DMS53 (cell line): ENCODE results near the gene ADSS2.
"Not testable (repeated sequence)": the region's sequence is repeated elsewhere in the genome, so short reads cannot be mapped to it uniquely, and the experiment has no call there.

Experiments used
- DNase-seq: peaks from one replicate; lab custom pipeline; 2025; lab: John Stamatoyannopoulos, UW

ADSS2 gene

GRCh38 chr1:244451539-244451950 lies at the start of gene ADSS2:
Gene ADSS2, minus strand, starts transcription at chr1:244451909. Its CDS starts 92 bp downstream, at chr1:244451817.
- no peak for DNase-seq

DNA sequence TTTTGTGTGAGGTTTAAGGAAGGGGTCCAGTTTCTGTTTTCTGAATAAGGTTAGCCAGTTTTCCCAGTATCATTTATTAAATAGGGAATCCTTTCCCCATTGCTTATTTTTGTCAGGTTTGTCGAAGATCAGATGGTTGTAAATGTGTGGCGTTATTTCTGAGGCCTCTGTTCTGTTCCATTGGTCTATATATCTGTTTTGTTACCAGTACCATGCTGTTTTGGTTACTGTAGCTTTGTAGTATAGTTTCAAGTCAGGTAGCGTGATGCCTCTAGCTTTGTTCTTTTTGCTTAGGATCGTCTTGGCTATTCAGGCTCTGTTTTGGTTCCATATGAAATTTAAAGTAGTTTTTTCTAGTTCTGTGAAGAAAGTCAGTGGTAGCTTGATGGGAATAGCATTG lies 48.8 kb upstream of the ADSS2 start:
- not testable (repeated sequence) for DNase-seq

DNA sequence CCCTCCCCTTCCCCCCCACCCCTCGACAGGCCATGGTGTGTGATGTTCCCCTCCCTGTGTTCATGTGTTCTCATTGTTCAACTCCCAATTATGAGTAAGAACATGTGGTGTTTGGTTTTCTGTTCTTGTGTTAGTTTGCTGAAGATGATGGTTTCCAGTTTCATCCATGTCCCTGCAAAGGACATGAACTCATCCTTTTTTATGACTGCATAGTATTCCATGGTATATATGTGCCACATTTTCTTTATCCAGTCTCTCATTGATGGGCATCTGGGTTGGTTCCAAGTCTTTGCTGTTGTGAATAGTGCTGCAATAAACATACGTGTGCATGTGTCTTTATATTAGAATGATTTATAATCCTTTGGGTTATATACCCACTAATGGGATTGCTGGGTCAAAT lies 47.8 kb upstream of the ADSS2 start:
- not testable (repeated sequence) for DNase-seq

DNA sequence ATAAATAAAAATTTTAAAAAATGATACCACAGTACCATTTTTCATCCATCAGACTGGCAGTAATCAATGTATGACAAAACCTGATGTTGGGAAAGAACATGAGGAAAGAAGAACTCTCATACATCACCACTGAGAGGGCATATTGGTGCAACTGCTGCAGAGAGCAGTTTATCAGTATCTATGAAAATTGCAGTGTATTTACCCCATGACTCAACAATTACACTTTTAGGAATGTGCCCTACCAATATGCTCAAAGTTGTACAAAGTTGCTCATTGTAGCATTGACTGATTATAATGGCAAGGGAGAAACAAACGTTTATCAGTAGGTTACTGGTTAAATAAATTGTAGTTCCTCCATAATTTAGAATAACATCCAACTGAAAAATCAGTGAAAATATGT lies 46.1 kb upstream of the ADSS2 start:
- no peak for DNase-seq

- DNase-seq, result no peak
These were observed 44.5 kb upstream of the ADSS2 start for GRCh38 chr1:244496186-244496585.

DNA sequence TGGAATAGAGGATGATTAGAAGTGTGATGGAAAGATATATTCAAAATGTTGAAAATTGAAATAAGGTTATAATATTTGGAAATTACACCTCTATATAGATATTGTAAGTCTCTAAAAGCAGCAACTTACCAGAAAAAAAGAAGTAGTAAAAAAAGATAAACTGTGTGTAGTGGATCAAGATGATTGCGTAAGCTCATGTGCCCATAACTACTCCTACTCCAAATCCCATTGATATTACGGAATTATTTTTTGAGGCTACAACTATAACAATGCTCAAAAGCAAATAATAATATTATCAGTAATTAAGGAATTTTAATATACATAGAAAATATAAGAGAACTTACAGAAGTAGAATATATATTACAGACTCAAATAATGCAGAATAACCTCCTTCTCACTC lies 42.9 kb upstream of the ADSS2 start:
- no peak for DNase-seq

- DNase-seq, result not testable (repeated sequence)
These were observed 33.3 kb upstream of the ADSS2 start for GRCh38 chr1:244484971-244485370.

DNA sequence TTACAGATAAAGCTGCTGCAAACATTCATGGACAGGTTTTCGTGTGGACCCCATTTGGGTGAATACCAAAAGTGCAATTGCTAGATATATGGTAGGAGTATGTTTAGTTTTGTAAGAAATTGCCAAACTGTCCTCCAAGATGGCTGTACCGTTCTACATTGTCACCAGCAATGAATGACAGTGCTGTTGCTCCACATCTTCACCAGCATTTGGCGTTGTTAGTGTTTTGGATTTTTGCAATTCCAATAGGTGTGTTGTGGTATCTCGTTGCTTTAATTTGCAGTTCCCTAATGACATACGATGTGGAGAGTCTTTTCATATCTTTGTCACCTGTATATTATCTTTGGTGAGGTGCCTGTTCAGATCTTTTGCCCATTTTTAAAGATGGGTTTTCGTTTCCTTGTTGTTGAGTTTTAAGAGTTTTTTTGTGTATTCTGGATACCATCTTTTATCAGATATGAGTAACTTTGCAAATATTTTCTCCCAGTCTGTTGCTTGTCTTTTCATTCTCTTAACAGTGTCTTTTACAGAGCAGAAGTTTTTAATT lies 21.4 kb upstream of the ADSS2 start:
- no peak for DNase-seq

DNA sequence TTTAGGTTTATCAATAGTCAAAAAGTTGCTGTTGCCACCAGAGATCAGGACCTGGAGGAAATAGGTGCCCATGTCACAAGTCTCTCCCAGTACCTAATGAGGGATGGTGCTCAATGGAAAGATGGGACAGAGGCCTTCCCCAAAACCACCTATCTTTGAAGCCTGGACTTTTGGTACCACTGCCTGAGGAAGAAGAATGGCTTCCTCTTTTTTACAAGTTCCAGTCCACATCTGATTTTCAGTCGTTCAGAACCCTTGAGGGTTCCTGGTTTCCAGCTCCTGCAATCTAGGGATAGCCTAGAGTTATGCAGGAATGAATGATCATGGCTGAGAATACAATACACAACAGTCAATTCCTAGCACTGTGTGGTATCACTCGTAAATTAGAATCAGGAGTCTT lies 15.0 kb upstream of the ADSS2 start:
- no peak for DNase-seq

DNA sequence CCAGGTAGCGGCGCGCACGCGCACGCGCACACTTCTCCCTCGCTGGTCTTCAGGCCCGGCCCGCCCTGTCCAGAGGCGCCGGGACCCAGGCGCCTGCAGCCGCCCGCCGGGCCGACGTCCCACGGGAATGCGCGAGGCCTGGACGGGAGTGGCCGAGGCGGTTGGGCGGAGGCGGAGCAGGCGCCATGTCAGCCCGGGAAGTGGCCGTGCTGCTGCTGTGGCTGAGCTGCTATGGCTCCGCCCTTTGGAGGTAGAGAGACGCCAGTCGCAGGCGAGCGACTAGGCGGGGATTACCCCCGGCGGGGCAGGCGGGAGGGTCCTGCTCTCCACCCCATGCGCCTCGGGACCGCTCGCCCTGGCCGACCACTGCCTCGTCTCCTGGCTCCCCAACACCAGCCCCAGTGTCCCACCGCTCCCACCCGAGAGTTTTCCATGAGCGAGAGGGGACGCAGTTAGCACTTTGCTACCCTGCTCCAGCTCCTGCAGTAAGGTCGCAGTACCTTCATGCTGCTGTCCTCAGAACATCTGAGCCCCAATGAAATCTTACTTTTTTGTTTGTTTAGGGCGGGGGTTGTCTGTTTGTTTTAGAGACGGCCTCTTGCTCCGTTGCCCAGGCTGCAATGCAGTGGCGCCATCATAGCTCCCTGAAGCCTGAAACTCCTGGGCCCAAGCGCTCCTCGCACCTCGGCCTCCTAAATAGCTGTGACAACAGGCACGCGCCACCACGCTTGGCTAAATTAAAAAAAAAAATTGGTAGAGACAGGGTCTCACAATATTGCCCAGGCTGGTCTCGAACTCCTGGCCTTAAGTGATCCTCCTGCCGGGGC lies 9.7 kb upstream of the ADSS2 start, which contains the start of gene CATSPERE:
Gene CATSPERE, plus strand, starts transcription at position 29 of the 827 bp plus-strand sequence. Its CDS starts 157 bp downstream, at position 186.
- peak; percentile 99 for DNase-seq

DNA sequence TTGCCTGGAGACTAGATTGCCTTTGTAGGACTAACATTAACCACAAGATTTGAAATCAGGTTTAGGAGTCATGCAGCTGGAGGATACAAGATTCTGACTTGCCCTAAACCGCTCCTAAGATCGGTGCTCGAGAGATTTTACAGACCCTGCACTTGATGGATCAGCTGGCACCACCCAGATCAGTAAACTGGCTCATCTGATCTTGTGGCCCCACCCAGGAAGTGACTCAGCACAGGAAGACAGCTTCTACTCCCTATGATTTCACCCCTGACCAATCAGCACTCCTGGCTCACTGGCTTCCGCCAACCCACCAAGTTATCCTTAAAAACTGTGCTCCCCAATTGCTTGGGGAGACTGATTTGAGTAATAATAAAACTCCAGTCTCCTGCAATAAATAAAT lies 8.5 kb upstream of the ADSS2 start:
- DNase-seq, result peak; percentile 65

- DNase-seq, result no peak
These were observed 7.1 kb upstream of the ADSS2 start for GRCh38 chr1:244458781-244459180.

- no peak for DNase-seq
These were observed 4.9 kb upstream of the ADSS2 start for GRCh38 chr1:244456586-244456985.

DNA sequence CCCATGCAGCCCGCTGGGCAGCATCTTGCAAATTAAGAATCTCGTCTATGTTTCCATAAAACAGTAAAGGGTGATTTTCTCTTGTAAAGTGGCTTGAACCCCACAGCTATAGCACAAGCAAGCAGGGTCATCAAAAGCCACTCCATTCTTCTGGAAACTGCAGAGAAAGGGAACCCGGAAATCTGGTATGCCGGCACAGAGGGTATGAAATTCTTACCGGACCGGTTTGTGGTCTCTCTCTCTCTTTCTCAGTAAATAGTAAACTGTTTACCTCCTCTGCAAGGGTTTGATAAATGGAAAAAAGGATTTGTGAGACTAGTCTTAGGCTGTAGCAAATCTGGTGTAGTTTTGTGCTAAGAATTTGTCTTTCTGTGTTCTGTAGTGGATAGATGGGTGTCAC lies 2.7 kb upstream of the ADSS2 start:
- DNase-seq, result peak; percentile 52

GRCh38 chr1:244451951-244452795 lies 464 bp upstream of the ADSS2 start:
- DNase-seq, result peak; percentile 100

DNA sequence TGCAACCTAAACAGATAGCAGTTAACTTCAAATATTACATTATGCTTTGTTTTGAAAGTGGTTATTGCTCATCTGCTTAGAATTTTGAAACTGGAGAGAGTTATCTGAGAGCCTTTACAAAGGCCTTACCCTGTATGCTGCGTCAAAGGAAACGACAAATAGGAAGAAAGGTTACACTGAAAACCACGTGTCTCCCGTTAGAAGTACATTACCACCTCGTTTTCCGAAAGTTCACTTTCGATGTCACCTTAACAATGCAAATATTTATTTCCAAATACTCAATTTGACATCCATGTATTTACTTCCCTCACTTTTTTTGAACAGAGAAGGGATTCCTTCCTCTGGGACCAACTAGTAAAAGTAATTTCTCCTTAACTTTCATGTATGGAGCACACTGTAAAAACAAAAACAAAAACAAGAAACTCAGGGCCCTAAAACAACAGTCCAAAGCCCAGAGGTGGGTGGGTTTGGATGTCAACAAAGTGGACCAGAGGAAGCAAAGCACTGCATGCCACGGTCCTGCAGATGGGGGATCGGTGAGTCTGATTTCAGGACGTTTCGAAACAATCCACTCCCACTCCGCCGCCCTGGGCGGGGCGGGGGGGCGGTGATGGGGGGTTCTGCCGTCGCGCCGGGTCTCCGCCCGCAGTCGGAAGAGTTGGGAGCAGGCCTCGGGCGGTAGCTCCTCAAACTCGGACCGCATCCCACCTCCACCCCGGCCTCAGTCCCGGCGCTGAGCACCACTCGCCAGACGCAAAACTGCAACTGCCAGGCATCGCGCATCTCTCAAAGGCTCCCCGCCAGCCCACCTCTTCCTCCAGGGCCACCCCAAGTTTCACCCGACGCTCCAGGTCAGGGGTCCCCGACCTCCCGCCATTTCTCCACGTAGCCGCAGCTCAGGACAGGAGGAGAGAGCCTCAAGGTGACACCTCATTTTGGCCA lies 841 bp downstream of the ADSS2 start:
- peak; percentile 65 for DNase-seq

GRCh38 chr1:244449936-244450508 lies 1.7 kb downstream of the ADSS2 start:
- DNase-seq, result no peak

- DNase-seq, result no peak
These were observed 3.3 kb downstream of the ADSS2 start for GRCh38 chr1:244448279-244449036.

DNA sequence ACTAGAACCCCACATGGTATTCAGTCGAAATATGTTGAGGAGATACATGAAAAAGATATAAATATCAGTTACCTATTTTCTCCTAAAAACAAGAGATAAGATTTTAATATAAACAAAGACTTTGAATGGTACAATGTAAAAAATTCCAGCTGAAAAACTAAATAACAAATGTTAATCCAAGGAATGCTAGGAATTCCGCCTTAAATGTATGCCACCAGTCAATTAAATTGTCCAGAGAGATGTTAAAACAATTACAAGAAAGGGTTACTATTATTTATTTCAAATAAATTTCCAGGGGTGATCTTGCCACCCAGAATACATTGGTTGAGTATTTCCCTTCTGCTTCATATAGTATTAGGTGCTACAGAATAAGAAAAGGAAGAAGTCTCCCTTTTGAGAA lies 4.2 kb downstream of the ADSS2 start:
- DNase-seq, result no peak

DNA sequence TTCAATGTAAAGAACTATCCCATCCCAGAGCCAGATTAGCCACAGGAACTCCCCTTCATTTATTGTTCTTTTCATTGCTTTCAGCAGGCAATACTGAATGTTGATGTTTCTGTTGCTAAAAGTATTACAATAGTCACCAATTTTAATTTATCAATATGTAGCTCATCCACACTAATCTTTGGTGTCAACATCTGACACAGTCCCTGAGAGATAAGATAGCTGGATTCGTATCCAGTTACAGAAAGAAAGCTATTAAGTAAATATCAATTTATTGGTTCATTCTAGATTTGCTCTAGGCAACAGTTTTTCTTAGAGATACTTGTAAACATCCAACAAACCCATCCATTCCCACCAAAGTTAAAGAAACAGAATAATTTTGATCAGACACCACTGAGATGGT lies 4.7 kb downstream of the ADSS2 start:
- no peak for DNase-seq
